GM10266 (cell line): Measurements from ENCODE around the gene SOX12.

ENCODE experiments used
- DNase-seq: peaks from one replicate; pipeline ENCODE4 v3.0.0; 2012; ENCODE audit errors: extremely low spot score
- TF ChIP-seq, protein P1 (sequence below): IDR thresholded peaks from 2 replicates; pipeline ENCODE4 v1.5.1; 2012; ENCODE audit warnings: mild to moderate bottlenecking, low read depth; ENCODE audit not compliant: control insufficient read depth, insufficient read depth; ENCODE audit errors: missing control alignments

Gene SOX12

GRCh38 chr20:297098-297924 lies 28.0 kb upstream of the SOX12 start, which contains the start of gene ZCCHC3:
TSS of gene ZCCHC3 (plus strand) at chr20:297570. CDS start at chr20:297587, 17 bp downstream.
- DNase-seq, result peak; percentile 93
- TF ChIP-seq, protein P1, sequence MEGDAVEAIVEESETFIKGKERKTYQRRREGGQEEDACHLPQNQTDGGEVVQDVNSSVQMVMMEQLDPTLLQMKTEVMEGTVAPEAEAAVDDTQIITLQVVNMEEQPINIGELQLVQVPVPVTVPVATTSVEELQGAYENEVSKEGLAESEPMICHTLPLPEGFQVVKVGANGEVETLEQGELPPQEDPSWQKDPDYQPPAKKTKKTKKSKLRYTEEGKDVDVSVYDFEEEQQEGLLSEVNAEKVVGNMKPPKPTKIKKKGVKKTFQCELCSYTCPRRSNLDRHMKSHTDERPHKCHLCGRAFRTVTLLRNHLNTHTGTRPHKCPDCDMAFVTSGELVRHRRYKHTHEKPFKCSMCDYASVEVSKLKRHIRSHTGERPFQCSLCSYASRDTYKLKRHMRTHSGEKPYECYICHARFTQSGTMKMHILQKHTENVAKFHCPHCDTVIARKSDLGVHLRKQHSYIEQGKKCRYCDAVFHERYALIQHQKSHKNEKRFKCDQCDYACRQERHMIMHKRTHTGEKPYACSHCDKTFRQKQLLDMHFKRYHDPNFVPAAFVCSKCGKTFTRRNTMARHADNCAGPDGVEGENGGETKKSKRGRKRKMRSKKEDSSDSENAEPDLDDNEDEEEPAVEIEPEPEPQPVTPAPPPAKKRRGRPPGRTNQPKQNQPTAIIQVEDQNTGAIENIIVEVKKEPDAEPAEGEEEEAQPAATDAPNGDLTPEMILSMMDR, result peak; percentile 31

DNA sequence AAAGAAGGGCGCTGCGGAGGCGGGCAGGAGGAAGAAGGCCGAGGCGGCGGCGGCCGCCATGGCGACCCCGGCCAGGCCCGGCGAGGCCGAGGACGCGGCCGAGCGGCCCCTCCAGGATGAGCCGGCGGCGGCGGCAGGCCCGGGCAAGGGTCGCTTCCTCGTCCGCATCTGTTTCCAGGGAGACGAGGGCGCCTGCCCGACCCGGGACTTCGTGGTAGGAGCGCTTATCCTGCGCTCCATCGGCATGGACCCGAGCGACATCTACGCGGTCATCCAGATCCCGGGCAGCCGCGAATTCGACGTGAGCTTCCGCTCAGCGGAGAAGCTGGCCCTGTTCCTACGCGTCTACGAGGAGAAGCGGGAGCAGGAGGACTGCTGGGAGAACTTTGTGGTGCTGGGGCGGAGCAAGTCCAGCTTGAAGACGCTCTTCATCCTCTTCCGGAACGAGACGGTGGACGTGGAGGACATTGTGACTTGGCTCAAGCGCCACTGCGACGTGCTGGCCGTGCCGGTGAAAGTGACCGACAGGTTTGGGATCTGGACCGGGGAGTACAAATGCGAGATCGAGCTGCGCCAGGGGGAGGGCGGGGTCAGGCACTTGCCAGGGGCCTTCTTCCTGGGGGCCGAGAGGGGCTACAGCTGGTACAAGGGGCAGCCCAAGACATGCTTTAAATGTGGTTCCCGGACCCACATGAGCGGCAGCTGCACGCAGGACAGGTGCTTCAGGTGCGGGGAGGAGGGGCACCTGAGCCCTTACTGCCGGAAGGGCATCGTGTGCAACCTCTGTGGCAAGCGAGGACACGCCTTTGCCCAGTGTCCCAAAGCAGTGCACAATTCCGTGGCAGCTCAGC lies 27.2 kb upstream of the SOX12 start:
- peak; percentile 72 for DNase-seq
- TF ChIP-seq, protein P1, result no peak

GRCh38 chr20:298776-299391 lies 26.5 kb upstream of the SOX12 start:
- TF ChIP-seq, protein P1, result no peak
- no peak for DNase-seq

DNA sequence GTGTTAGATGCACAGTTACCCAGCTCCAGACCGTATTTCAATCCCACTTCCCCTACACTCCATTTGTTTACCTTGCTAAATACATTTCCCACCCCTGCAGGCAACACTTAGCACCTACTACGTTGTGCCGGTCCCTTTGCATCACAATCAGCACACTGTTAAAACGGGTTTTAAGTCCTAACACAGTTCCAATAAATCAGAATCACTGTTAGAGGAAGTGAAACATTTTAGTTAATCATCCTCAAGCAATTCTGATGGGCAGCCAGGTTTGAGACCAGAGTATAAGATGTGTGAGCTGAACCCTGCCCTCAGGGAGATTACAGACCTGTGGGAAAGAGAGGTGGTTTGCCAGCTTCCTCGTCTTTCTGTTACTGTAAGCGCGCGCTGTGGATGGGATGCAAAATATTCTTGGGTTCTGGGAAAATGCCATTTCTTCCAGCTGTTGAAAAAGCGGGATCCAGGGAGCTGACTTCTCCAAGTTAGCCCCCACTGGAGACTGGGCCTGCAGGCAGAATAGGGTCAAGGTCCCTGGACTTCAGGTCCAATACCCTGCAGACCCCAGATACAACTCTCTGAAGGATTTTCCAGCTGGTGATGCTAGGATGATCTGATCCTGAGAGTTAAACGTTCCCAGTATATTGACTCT lies 24.9 kb upstream of the SOX12 start:
- TF ChIP-seq, protein P1, result no peak

GRCh38 chr20:301886-302848 lies 23.2 kb upstream of the SOX12 start:
- TF ChIP-seq, protein P1, result no peak
- DNase-seq, result no peak

More for the DNA sequence above, 24.9 kb upstream of the SOX12 start:
- no peak for DNase-seq

DNA sequence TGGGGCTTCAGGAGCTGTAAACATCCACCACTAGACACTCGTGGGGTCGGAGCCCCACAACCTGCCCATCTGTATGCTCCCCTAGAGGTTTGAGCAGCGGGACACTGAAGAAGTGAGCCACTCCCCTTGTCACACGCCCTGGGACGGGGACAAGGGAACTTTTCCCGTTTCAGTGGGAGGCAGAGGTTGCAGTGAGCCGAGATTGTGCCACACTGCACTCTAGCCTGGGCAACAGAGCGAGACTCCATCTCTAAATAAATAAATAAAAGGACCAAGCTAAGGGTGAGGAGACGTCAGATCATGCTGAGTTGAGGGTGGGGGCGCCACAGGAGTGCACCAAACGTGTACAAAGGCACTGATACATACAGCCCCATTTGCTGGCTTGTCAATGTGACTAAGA lies 19.6 kb upstream of the SOX12 start:
- TF ChIP-seq, protein P1, result no peak
- DNase-seq, result no peak
